HG03039 (cell line): ENCODE data around the gene MKKS.
A peak's percentile ranks its signal among the peaks of the same experiment; 100 is the strongest.

ENCODE experiments used
- ATAC-seq: cut with Tn5 transposase; IDR thresholded peaks from one replicate; pipeline ENCODE4 v1.9.1; 2021; ENCODE audit warnings: mild to moderate bottlenecking, moderate library complexity; ENCODE audit not compliant: unreplicated experiment

The MKKS gene

GRCh38 chr20:10433623-10434466 lies at the start of gene MKKS:
Gene MKKS (minus strand): TSS chr20:10434222. CDS start chr20:10413514, 20,708 bp downstream.
- ATAC-seq = peak; percentile 56

- no peak for ATAC-seq
These were observed 49.7 kb upstream of the MKKS start for GRCh38 chr20:10483691-10484090.

- ATAC-seq = no peak
These were observed 47.7 kb upstream of the MKKS start for GRCh38 chr20:10481676-10482075.

GRCh38 chr20:10478930-10479329 lies 44.9 kb upstream of the MKKS start:
- no peak for ATAC-seq

- ATAC-seq = peak; percentile 71
These were observed 44.2 kb upstream of the MKKS start for GRCh38 chr20:10478205-10478604.

GRCh38 chr20:10476319-10476724 lies 42.3 kb upstream of the MKKS start:
- ATAC-seq = peak; percentile 71

GRCh38 chr20:10475225-10475624 lies 41.2 kb upstream of the MKKS start:
- no peak for ATAC-seq

GRCh38 chr20:10474606-10475184 lies 40.7 kb upstream of the MKKS start:
- no peak for ATAC-seq

- ATAC-seq = no peak
These were observed 38.8 kb upstream of the MKKS start for GRCh38 chr20:10472871-10473270.

- no peak for ATAC-seq
These were observed 36.3 kb upstream of the MKKS start for GRCh38 chr20:10470276-10470675.

- ATAC-seq = no peak
These were observed 35.6 kb upstream of the MKKS start for GRCh38 chr20:10469599-10469998.

GRCh38 chr20:10469056-10469455 lies 35.0 kb upstream of the MKKS start:
- ATAC-seq = no peak

GRCh38 chr20:10468340-10468845 lies 34.4 kb upstream of the MKKS start:
- ATAC-seq = no peak

- ATAC-seq = no peak
These were observed 33.8 kb upstream of the MKKS start for GRCh38 chr20:10467681-10468339.

GRCh38 chr20:10466855-10467254 lies 32.8 kb upstream of the MKKS start:
- ATAC-seq = no peak

GRCh38 chr20:10466325-10466724 lies 32.3 kb upstream of the MKKS start:
- ATAC-seq = no peak

GRCh38 chr20:10465135-10465534 lies 31.1 kb upstream of the MKKS start:
- no peak for ATAC-seq

GRCh38 chr20:10463622-10464021 lies 29.6 kb upstream of the MKKS start:
- ATAC-seq = no peak

- ATAC-seq = no peak
These were observed 28.5 kb upstream of the MKKS start for GRCh38 chr20:10462516-10462915.

GRCh38 chr20:10461495-10461894 lies 27.5 kb upstream of the MKKS start:
- ATAC-seq = no peak

GRCh38 chr20:10454151-10454750 lies 20.2 kb upstream of the MKKS start:
- no peak for ATAC-seq
